ENCODE results near the gene GSG1L2.

GRCh38 chr17:9810100-9810949 lies 11.6 kb downstream of the GSG1L2 start:
- TF ChIP-seq CTCF (conservative IDR thresholded peaks at IDR 0.05; ENCODE audit: low read depth in 2 of 2) (no peak), POLR2AphosphoS5 (IDR thresholded peaks at IDR 0.05; ENCODE audit: low read depth) (no peak), REST (IDR thresholded peaks at IDR 0.05; ENCODE audit: unreplicated experiment) (no peak), EZH2 (IDR thresholded peaks at IDR 0.05; ENCODE audit: low read depth, unreplicated experiment) (no peak), ETS1 (IDR thresholded peaks at IDR 0.05) (no peak), EZH2phosphoT487 (IDR thresholded peaks at IDR 0.05; ENCODE audit: unreplicated experiment) (no peak), JUNB (IDR thresholded peaks at IDR 0.05; ENCODE audit: unreplicated experiment) (no peak)

Data from GM23338 (cell line).